Measurements from ENCODE around the gene TRABD2B.

The TRABD2B gene

GRCh38 chr1:47937586-47938254 lies 59.5 kb downstream of the TRABD2B start:
- TF ChIP-seq EZH2phosphoT487 (IDR thresholded peaks at IDR 0.05; ENCODE audit: borderline replicate concordance, low read length): no peak
- no peaks in the 10 kb centered on the region for H3K79me2 ChIP-seq (ENCODE audit: control insufficient read depth, low read length)
- no peaks in the 10 kb centered on the region for H4K20me1 ChIP-seq (ENCODE audit: control insufficient read depth, insufficient read depth, low read depth, low read length)
- no peaks in the 10 kb centered on the region for H3K4me1 ChIP-seq (ENCODE audit: control insufficient read depth, low read length)
- peaks cover 3% of the 10 kb centered on the region; the same call in 1 of the 2 replicates for H3K27me3 ChIP-seq (ENCODE audit: control insufficient read depth, low read length)
- no peaks in the 10 kb centered on the region for H3K36me3 ChIP-seq (ENCODE audit: control insufficient read depth, low read length)
- no peak overlapping the region for H3K4me3 ChIP-seq (ENCODE audit: low read length)
- H3K4me2 ChIP-seq (ENCODE audit: low read length): no peak overlapping the region
- H3K9me2 ChIP-seq (replicated peaks; ENCODE audit: control insufficient read depth, low read length): no peaks in the 10 kb centered on the region
- H3F3A ChIP-seq (ENCODE audit: control insufficient read depth, insufficient read depth): no peaks in the 10 kb centered on the region
- no peaks in the 10 kb centered on the region for H3K9me3 ChIP-seq (ENCODE audit: control insufficient read depth, insufficient read depth, low read length)
- no peak overlapping the region for H3K27ac ChIP-seq (ENCODE audit: low read depth, low read length)

DNA sequence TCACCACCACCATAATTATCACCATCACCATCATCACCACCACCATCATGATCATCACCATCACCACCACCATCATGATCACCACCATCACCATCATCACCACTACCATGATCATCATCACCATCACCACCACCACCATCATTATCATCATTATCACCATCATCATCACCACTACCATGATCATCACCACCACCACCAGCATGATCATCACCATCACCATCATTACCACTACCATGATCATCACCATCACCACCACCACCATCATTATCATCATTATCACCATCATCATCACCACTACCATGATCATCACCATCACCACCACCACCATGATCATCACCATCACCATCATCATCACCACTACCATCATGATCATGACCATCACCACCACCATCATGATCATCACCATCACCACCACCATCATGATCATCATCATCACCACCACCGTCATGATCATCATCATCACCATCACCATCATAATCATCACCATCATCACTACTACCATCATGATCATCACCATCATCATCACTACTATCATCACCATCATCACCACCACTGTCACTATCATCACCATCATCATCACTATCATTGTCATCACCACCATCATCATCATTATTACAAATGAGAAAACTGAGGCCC lies 60.2 kb downstream of the TRABD2B start:
- Histone ChIP-seq H3K27ac (ENCODE audit: low read depth, low read length) (no peak overlapping the region), H3K36me3 (ENCODE audit: control insufficient read depth, low read length) (no peaks in the 10 kb centered on the region), H3K4me3 (ENCODE audit: low read length) (no peak overlapping the region), H3K4me2 (ENCODE audit: low read length) (no peak overlapping the region), H3K27me3 (ENCODE audit: control insufficient read depth, low read length) (peaks cover 3% of the 10 kb centered on the region; the same call in 1 of the 2 replicates), H3K79me2 (ENCODE audit: control insufficient read depth, low read length) (no peaks in the 10 kb centered on the region), H3F3A (ENCODE audit: control insufficient read depth, insufficient read depth) (no peaks in the 10 kb centered on the region), H4K20me1 (ENCODE audit: control insufficient read depth, insufficient read depth, low read depth, low read length) (no peaks in the 10 kb centered on the region), H3K9me3 (ENCODE audit: control insufficient read depth, insufficient read depth, low read length) (no peaks in the 10 kb centered on the region), H3K9me2 (replicated peaks; ENCODE audit: control insufficient read depth, low read length) (no peaks in the 10 kb centered on the region), H3K4me1 (ENCODE audit: control insufficient read depth, low read length) (no peaks in the 10 kb centered on the region)
- TF ChIP-seq EZH2phosphoT487 (IDR thresholded peaks at IDR 0.05; ENCODE audit: borderline replicate concordance, low read length) (no peak), CTCF (IDR thresholded peaks at IDR 0.05; ENCODE audit: low read depth, low read length, poor library complexity, severe bottlenecking) (no peak)

- Histone ChIP-seq H3F3A (ENCODE audit: control insufficient read depth, insufficient read depth) (no peaks in the 10 kb centered on the region), H3K4me1 (ENCODE audit: control insufficient read depth, low read length) (no peaks in the 10 kb centered on the region), H3K27me3 (ENCODE audit: control insufficient read depth, low read length) (0 out of 2 replicates have a peak, but pooled peaks cover 3% of the 10 kb centered on the region), H3K4me3 (ENCODE audit: low read length) (no peak overlapping the region), H3K9me3 (ENCODE audit: control insufficient read depth, insufficient read depth, low read length) (no peaks in the 10 kb centered on the region), H3K79me2 (ENCODE audit: control insufficient read depth, low read length) (no peaks in the 10 kb centered on the region), H3K9me2 (replicated peaks; ENCODE audit: control insufficient read depth, low read length) (no peaks in the 10 kb centered on the region), H4K20me1 (ENCODE audit: control insufficient read depth, insufficient read depth, low read depth, low read length) (no peaks in the 10 kb centered on the region), H3K27ac (ENCODE audit: low read depth, low read length) (no peak overlapping the region), H3K36me3 (ENCODE audit: control insufficient read depth, low read length) (no peaks in the 10 kb centered on the region), H3K4me2 (ENCODE audit: low read length) (no peak overlapping the region)
- no peak for TF ChIP-seq CTCF (IDR thresholded peaks at IDR 0.05; ENCODE audit: low read depth, low read length, poor library complexity, severe bottlenecking)
- TF ChIP-seq EZH2phosphoT487 (IDR thresholded peaks at IDR 0.05; ENCODE audit: borderline replicate concordance, low read length): no peak
These were observed 61.3 kb downstream of the TRABD2B start for GRCh38 chr1:47935856-47936255.

GRCh38 chr1:47935163-47935562 lies 62.0 kb downstream of the TRABD2B start:
- Histone ChIP-seq H3K36me3 (ENCODE audit: control insufficient read depth, low read length) (no peaks in the 10 kb centered on the region), H3K27ac (ENCODE audit: low read depth, low read length) (no peak overlapping the region), H3K9me2 (replicated peaks; ENCODE audit: control insufficient read depth, low read length) (no peaks in the 10 kb centered on the region), H3K4me2 (ENCODE audit: low read length) (no peak overlapping the region), H3K4me1 (ENCODE audit: control insufficient read depth, low read length) (no peaks in the 10 kb centered on the region), H3K4me3 (ENCODE audit: low read length) (no peak overlapping the region), H3F3A (ENCODE audit: control insufficient read depth, insufficient read depth) (no peaks in the 10 kb centered on the region), H3K79me2 (ENCODE audit: control insufficient read depth, low read length) (no peaks in the 10 kb centered on the region), H4K20me1 (ENCODE audit: control insufficient read depth, insufficient read depth, low read depth, low read length) (no peaks in the 10 kb centered on the region), H3K27me3 (ENCODE audit: control insufficient read depth, low read length) (0 out of 2 replicates have a peak, but pooled peaks cover 3% of the 10 kb centered on the region), H3K9me3 (ENCODE audit: control insufficient read depth, insufficient read depth, low read length) (no peaks in the 10 kb centered on the region)
- TF ChIP-seq EZH2phosphoT487 (IDR thresholded peaks at IDR 0.05; ENCODE audit: borderline replicate concordance, low read length): no peak
- TF ChIP-seq CTCF (IDR thresholded peaks at IDR 0.05; ENCODE audit: low read depth, low read length, poor library complexity, severe bottlenecking): no peak
